Colonic mucosa (tissue), 4 donors: Measurements from ENCODE around the gene B3GALT4. TPM values are rescaled to one million over a fixed set of nuclear protein-coding genes. Genes with fewer than 3 reads are reported as not detected.

Experiments
- DNase-seq: peaks from one replicate; pipeline ENCODE4 v3.0.0-alpha.2; 2020
- H3K27ac ChIP-seq: fragments of 200-600 bp; one replicate; pipeline ENCODE4 v1.8.0; 2021
- H3K27me3 ChIP-seq: fragments of 200-600 bp; one replicate; pipeline ENCODE4 v1.8.0; 2021
- H3K36me3 ChIP-seq: fragments of 200-600 bp; one replicate; pipeline ENCODE4 v1.8.0; 2021
- H3K4me1 ChIP-seq: fragments of 200-600 bp; one replicate; pipeline ENCODE4 v1.8.0; 2021; ENCODE audit warnings: mild to moderate bottlenecking
- H3K4me3 ChIP-seq: fragments of 200-600 bp; one replicate; pipeline ENCODE4 v1.8.0; 2021
- H3K9ac ChIP-seq, 2 donors: one replicate each; pipeline ENCODE4 v1.7.0; 2013; ENCODE audit warnings: control low read depth in 2 of 2, low read depth in 2 of 2, low read length in 2 of 2
- H3K9me3 ChIP-seq: fragments of 200-600 bp; one replicate; pipeline ENCODE4 v1.8.0; 2021
- intact Hi-C: fragments of 100-400 bp; cut with DNase I; formaldehyde crosslinking; loops from one replicate; pipeline ENCODE4 v1.14.1; 2022
- total RNA-seq, 2 donors: library from RNA; stranded (reverse); fragmentation: NEBNext Ultra II Directional in 1 of 2; extraction: Animal tissue kit (Norgen Biotek cat#: 25700) in 1 of 2; gene quantifications; one replicate each; pipeline ENCODE4 v1.2.1, GENCODE V29; 2021
- TF ChIP-seq, protein P1 (sequence below): fragments of 200-600 bp; IDR thresholded peaks from one replicate; pipeline ENCODE4 v1.8.0; 2022; ENCODE audit warnings: antibody characterized with exemption, mild to moderate bottlenecking
- donor health status: healthy.
- donor health status: DM: no; HTN: no; CAD: no.
- donor health status: DM: no; HTN: no; CAD: no.

Gene B3GALT4
- total RNA-seq, 2 donors from 2014 or later, result 22.0 to 26.4 TPM

DNA sequence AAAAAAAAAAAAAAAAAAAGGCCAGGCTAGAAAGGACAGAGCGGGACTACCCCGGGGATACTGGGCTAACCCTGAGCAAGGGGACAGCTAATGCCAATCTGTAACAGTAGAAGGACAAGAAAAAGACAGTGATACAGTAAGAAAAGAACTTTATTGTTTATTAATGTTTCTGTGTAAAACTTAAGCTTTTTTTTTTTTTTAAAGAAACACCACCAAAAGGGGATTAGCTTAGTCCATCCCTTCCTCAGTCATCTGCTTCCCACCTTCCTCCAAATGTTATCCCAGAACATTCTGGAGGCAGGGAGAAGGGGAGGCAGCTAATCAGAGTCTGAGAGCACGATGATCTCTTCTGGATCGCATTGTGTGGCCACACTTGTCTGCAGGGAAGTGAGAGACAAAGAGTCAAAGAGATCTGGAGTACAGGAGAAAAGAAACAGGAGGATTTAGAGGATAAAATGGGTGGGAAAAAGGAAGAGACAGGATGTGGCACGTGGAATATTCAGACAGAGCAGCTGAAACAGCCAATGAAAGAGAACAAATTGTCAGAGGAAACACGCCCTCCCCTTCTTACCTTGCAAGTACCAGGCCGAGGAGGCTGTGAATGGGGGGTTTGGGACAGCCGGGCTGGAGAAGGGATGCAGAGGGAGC lies 41.6 kb downstream of the B3GALT4 start:
- Histone ChIP-seq H3K4me3 (peak overlapping the region; percentile 45), H3K27me3 (no peaks in the 10 kb centered on the region), H3K4me1 (peaks cover 25% of the 10 kb centered on the region), H3K9me3 (no peaks in the 10 kb centered on the region), H3K27ac (peak overlapping the region; percentile 88), H3K9ac (peak overlapping the region; percentile 33 to 69), H3K36me3 (peaks cover 9% of the 10 kb centered on the region)
- DNase-seq, result no peak
- TF ChIP-seq, protein P1, sequence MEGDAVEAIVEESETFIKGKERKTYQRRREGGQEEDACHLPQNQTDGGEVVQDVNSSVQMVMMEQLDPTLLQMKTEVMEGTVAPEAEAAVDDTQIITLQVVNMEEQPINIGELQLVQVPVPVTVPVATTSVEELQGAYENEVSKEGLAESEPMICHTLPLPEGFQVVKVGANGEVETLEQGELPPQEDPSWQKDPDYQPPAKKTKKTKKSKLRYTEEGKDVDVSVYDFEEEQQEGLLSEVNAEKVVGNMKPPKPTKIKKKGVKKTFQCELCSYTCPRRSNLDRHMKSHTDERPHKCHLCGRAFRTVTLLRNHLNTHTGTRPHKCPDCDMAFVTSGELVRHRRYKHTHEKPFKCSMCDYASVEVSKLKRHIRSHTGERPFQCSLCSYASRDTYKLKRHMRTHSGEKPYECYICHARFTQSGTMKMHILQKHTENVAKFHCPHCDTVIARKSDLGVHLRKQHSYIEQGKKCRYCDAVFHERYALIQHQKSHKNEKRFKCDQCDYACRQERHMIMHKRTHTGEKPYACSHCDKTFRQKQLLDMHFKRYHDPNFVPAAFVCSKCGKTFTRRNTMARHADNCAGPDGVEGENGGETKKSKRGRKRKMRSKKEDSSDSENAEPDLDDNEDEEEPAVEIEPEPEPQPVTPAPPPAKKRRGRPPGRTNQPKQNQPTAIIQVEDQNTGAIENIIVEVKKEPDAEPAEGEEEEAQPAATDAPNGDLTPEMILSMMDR, result no peak
- intact Hi-C loops, result loop anchor here (10.0 kb wide), 1 partner anchor 96 kb away; the partner anchor contains the start of genes CUTA and PHF1

DNA sequence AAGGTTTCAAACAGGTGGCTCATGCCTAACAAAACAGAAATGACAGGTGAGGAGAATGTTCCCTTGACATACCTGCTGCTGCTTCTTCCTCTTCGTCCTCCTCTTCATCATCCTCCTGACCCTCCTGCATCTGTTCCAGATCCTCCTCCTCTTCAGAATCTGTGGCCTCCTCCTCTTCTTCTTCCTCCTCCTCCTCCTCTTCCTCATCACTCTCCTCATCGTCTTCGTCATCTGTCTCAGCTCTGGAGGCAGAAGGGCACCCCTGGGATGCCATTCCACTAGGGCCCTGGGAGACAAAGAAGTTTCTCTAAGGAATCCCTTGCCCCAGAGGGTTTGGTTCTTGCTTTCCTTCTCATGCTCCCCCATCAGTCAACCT lies 43.0 kb downstream of the B3GALT4 start:
- H3K27ac ChIP-seq, result no peak overlapping the region
- peaks cover 29% of the 10 kb centered on the region for H3K4me1 ChIP-seq
- H3K36me3 ChIP-seq, result peaks cover 9% of the 10 kb centered on the region
- H3K9me3 ChIP-seq, result no peaks in the 10 kb centered on the region
- TF ChIP-seq, protein P1, result no peak
- intact Hi-C loops, result loop anchor here (10.0 kb wide), 1 partner anchor 95 kb away; the partner anchor contains the start of genes CUTA and PHF1
- DNase-seq, result no peak
- no peak overlapping the region for H3K4me3 ChIP-seq
- no peaks in the 10 kb centered on the region for H3K27me3 ChIP-seq
- H3K9ac ChIP-seq, result no peak overlapping the region

DNA sequence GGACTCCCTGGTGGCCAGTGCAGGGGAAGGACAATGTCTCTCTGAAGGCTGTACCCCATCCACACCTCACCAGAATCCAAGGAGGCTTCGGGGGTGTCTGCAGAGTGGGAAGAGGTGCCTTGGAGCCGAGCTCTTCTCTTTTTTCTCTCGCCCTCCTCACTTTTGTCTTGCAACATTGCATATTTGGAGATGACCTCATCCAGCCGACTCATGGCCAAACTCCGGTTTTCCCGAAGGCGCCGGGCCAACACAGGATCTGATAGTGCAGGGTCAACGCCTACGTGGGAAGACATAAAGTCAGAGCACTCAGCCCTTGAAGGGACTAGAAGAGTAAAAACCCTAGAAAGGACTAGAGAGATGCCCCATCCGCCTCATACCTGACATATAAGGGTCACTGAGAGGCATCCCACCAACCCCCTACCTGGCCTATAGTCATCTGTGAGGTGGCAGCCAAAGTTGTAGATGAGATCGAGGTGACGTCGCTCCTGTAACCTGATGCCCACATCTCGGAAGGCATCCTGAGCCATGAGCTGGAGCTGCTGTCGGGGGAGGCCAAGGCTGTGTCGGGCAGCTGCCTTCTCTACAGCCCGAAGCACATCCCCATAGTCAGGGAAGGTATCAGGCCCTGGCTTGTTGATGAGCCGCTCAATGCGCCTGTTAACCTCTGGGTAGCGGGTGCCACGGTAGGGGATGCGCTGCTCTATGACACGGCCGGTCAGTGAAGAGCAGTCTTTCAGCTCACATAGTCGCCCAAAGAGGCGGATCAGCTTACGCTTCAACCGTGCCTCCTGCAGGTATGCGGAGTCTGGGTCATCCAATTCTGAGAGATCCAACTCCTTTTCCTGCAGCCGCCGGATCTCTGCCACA lies 43.6 kb downstream of the B3GALT4 start:
- H3K36me3 ChIP-seq, result peaks cover 9% of the 10 kb centered on the region
- no peaks in the 10 kb centered on the region for H3K9me3 ChIP-seq
- TF ChIP-seq, protein P1, result no peak
- peak overlapping the region in 1 of 2 donors; percentile 14 for H3K9ac ChIP-seq
- intact Hi-C loops, result no loop called here
- H3K4me1 ChIP-seq, result peaks cover 23% of the 10 kb centered on the region
- no peaks in the 10 kb centered on the region for H3K27me3 ChIP-seq
- H3K4me3 ChIP-seq, result no peak overlapping the region
- DNase-seq, result peak; percentile 44
- no peak overlapping the region for H3K27ac ChIP-seq

DNA sequence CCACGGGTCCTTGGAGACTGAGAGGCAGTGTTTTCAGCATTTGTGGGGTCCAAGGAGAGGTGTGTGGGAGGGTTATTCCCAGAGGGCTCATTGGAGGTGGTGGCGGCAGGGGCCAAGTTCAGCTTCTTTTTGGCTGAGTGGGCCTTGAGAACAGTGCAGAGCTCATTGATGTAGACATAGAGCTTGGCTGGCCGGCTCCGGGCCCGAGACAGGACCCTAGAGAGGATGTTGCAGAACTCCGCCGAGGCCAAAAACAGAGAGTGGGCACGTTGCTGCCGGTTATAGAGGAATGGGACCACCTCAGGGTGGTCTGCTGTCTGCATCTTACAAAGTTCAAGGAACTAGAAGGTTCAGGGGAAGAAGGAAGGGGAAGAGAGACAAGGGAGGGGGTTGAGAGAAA lies 44.3 kb downstream of the B3GALT4 start:
- no peak overlapping the region for H3K9ac ChIP-seq
- intact Hi-C loops, result no loop called here
- TF ChIP-seq, protein P1, result no peak

DNA sequence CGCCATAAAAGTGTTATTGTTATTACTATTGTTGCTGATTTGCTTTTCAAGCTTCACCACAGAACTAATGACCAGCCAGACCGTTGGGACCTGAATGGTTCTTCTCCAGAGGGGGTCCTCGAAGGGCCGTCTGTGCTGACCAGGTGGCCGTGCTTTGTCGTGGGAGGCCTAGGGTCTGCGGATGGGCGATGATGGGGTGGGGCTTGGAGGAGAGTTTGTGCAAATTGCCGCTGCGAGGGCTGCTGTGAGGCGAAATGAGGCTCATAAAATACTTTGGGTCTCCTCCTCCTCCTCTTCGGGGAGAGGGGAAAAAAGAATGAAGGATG lies 46.7 kb downstream of the B3GALT4 start:
- peaks cover 15% of the 10 kb centered on the region for H3K4me1 ChIP-seq
- TF ChIP-seq, protein P1, result no peak
- H3K27me3 ChIP-seq, result no peaks in the 10 kb centered on the region
- intact Hi-C loops, result no loop called here
- H3K4me3 ChIP-seq, result peak overlapping the region; percentile 62
- H3K9ac ChIP-seq, result peak overlapping the region; percentile 72 to 92
- peaks cover 9% of the 10 kb centered on the region for H3K36me3 ChIP-seq
- no peaks in the 10 kb centered on the region for H3K9me3 ChIP-seq
- H3K27ac ChIP-seq, result peak overlapping the region; percentile 92
- no peak for DNase-seq

More for the DNA sequence above, 44.3 kb downstream of the B3GALT4 start:
- Histone ChIP-seq H3K9me3 (no peaks in the 10 kb centered on the region), H3K27me3 (no peaks in the 10 kb centered on the region), H3K4me1 (peaks cover 23% of the 10 kb centered on the region), H3K4me3 (no peak overlapping the region), H3K36me3 (peaks cover 9% of the 10 kb centered on the region), H3K27ac (no peak overlapping the region)
- no peak for DNase-seq
